GM10847 (cell line): Measurements from ENCODE around the gene TACC2.

Experiments
- POLR2A ChIP-seq: IDR thresholded peaks from 2 replicates; pipeline ENCODE4 v1.6.1; 2011; ENCODE audit not compliant: insufficient read length; ENCODE audit errors: extremely low read depth

Gene TACC2

GRCh38 chr10:122091722-122092121 is 102.8 kb downstream of the TACC2 start:
- no peak for TF ChIP-seq POLR2A

DNA sequence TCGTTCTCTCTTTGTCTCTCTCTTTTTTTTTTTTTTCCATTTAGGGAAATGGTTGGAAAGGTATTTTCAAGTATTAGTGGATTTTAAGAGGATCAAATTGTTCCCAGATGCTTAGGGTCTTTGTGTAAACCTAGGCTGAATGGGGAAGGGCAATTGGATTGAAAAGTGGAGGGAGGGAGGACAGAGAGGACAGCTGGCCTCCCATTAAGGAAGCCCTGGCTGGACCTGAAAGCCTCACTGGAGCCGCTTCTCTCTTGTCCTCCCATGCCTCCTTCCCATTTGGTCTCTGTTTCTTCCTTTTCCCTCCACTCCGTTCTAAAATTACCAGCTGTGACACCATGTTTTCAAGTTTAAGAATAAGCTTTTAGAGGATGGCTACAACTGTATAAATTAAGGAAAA is 104.1 kb downstream of the TACC2 start:
- TF ChIP-seq POLR2A: no peak

DNA sequence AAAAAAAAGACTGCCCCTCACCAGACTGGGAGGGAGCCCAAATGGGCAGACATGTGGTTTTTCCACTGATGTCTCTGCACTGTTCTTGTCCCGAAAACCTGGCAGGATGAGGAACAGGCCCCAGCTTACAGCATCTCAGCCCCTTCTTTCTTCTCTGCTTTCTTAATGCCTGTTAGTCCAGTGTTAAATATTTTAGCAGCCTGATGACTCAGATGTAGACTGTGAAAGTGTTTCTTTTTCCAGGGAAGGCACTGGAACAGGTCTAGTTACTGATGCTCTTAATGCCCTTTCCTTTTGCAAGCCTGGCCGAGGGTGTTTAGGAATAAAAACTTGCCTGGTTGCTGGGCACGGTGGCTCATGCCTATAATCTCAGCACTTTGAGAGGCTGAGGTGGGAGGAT is 107.7 kb downstream of the TACC2 start:
- TF ChIP-seq POLR2A: no peak

- TF ChIP-seq POLR2A: no peak
Observed at GRCh38 chr10:122097935-122098334, 109.0 kb downstream of the TACC2 start.

DNA sequence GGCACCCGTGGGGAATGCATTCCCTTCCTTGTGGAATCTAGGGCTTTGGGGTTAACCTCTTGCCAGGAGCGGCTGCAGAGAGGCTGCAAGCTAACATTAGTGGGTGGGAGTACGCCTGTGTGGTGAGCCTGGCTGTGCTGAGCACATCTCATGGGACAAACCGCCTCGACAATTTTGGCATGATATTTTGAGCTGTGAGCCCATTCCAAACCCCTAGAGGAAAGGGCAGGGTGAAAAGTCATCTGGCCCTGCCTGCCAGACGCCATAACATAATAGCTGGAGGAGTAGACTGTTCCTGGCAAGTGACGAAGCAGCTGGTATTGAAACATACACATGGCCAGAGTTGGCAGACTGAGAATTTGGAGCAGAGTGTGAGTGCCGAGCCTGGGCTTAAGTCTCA is 110.0 kb downstream of the TACC2 start:
- TF ChIP-seq POLR2A: no peak

- TF ChIP-seq POLR2A: no peak
Observed at GRCh38 chr10:122099562-122099961, 110.6 kb downstream of the TACC2 start.

DNA sequence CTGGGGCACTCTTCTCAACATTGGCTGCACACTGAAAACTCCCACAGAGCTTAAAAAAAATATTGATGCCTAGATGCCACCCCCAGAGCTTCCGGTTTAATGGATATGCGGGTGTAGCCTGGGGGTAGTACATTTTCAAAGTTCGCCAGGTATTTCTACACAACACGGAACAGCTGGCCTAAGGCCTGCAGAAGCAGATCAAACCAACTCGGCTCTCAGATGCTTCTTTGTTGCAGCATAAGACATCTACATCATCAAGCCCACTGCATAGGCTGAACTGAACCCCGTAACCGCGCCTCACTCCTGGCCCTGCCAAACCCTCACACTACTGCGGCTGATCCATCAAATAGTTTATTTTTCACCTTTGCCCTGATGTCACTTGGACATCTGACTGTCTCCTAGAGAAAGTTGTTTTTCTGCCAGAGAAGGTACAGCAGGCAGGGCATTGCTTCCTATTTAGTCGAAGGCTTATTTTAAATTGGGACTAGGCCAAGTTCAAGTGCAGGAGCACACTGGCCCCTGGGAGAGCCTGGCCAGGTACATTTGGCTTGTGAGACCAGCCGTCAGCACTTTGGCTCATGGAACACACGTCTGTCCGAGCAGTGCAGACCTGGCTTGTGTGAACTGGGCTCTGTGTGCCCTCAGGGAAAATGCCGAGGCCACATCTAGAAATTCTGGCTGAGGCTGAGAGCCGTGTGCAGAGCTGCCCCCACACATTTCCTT is 113.3 kb downstream of the TACC2 start:
- TF ChIP-seq POLR2A: no peak

GRCh38 chr10:122102869-122103525 is 114.0 kb downstream of the TACC2 start:
- no peak for TF ChIP-seq POLR2A

DNA sequence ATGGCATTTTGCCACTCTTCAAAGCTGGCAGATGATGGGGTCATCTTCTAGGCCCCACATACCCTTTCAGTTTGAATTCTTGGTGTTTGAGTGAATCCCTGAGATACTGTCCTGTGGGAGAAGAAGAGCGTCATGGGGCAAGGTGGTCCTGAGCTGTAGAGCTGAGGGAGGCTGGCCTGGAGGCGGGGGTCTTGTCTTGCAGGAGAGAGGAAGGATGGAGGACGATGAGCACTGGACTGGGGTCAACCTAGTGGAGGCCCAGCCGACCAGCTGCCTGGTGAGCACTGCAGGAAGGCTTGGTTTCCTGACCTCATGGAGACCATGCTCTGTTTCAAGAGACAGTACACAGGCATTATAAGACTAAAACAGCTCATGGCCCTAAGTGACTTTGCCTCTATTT is 114.6 kb downstream of the TACC2 start:
- TF ChIP-seq POLR2A: no peak

GRCh38 chr10:122112021-122112616 is 123.2 kb downstream of the TACC2 start:
- TF ChIP-seq POLR2A: no peak

DNA sequence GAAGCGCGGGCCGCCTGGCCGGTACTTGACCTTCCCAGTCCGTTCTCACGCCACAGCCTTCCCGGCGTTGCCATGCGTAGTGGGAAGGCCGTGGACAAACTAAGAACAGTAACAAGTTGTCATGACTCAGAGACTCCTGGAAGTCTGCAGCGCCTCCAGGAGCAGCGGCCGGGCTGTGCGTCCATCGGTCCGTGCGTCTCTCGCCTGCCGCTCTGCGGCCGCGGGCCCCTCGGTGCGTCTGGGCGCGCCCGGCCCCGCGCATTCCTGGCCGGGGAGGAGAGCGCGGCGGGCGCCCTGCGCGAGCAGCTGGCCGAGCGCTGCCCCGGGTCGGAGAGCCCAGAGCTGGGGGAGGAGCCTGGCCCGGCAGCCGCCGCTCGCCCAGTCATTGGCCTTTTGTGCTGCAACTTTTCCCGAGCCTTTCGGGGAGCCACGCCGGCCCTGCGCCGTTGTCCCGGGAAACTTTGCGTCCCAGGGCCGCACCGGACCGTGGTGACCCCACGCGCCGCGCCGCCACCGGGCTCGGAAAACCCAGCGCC is 123.7 kb downstream of the TACC2 start:
- no peak for TF ChIP-seq POLR2A

- TF ChIP-seq POLR2A: no peak
Observed at GRCh38 chr10:122113161-122113944, 124.4 kb downstream of the TACC2 start.

DNA sequence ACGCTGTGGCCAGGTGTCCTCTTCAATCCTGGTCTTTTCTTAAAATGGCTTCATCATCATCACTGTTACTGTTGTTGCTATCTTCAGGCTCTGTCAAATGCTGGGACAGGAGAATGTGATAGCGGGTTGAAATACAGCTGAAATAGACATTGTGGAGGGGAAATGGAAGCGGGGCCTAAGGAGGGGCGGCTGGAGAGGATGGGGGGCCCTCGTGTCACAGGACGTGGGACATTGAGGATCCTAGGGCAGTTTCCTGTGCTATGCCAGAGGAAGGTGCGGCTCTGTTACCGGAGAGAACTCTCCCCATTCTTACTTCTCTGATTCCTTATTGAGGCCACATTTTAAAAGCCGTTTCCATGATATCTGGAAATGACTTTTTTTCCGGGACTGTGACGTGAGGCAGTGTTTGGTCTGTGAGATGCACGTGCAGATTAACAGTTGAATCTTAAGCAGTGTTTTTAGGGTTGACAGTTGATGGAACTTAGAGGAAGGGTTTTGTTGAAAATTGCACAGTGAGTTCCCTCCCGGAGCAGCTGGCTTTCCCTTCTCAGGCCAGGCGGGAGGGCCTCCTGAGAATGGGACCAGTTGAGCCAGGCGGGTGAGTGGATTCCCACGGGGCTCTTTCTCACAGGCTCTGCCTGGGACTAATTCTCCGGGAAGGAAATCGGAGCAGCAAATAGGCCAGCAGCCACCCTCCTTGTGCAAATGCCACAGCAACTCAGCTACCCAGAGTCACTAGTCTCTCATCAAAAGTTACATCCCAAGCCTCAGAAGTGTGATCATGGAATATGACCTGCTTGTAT is 125.2 kb downstream of the TACC2 start:
- TF ChIP-seq POLR2A: no peak

GRCh38 chr10:122115874-122116273 is 126.9 kb downstream of the TACC2 start:
- TF ChIP-seq POLR2A: no peak

DNA sequence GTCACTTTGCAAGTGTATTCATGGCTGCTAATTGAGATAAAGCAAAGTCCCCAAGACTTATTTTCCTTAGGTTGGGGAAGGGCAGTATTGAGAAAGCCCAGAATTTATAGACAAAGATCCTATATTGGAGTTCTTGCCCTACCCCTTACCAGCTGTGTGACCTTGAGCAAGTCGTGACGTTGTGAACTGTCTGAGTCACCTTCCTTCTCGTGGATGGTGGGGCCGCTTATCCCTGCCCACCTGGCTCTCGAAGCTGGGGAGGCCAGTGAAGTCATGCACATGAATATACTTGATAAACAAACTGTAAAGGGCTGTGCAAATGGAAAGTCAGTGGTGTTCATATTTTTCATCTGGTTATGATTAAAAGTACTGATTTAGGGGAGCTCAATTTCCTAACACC is 127.4 kb downstream of the TACC2 start:
- TF ChIP-seq POLR2A: no peak
